Activated naive CD4-positive, alpha-beta T cell treated with Interleukin-2 at 50 U/mL for 16 hours (primary cell): Measurements from ENCODE around the gene ROR2.

Source experiments
- DNase-seq: peaks from one replicate; pipeline ENCODE4 v3.0.0-alpha.2; 2020

Gene ROR2

DNA sequence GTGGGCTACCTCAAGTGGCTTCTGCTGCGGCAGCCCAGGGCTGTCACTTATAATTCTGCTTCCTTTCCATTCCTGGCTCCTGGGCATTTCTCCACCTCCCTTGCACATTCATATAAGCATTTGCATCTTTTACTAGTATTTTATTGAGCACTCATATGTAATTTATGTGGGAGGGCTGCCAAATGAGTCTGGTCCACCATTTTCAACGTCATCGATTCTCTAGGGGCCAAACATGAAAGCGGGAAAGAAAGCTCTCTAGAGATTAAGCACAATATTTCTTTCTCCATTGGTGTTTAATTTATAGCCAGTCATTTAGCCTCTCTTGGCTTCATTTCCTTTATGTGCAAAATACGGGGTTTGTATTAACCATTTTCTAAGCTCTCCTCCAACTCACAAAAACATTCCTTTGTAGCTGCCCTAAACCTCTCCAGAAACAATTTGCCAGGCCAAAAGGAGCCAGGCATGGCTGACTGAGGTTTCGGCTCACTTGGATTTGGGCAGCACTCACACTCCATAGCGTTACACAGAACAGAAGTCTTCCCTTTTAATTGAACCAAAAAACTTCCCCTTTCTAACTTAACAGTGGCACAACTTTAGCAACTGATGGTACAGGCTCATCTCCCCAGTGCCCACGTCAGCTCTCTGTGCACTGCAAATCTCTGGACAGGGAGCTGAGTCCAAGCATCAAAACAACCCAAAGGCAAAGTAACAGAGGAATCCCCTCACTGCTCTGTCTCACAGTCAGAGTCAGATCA is 183.5 kb downstream of the ROR2 start:
- no peak for DNase-seq

DNA sequence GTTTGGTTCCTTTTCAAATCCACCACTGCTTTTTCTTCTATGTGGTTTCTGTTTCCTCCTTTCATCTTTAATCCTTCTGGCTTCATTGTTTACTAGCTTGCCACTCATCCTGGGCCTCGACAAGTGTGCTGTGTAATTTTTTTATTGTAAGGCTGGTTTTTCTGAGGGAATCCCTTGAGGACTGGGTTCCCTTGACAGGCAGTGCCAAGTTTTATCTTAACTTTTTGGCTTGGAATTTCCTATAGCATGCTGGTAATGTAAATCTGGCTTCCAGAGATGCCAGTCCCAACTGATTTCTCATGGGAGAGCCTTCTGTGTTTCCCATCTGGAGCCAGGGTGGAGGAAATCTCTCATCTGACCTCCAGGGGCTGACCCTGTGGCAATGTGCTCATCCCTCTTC is 184.7 kb downstream of the ROR2 start:
- DNase-seq, result no peak

DNA sequence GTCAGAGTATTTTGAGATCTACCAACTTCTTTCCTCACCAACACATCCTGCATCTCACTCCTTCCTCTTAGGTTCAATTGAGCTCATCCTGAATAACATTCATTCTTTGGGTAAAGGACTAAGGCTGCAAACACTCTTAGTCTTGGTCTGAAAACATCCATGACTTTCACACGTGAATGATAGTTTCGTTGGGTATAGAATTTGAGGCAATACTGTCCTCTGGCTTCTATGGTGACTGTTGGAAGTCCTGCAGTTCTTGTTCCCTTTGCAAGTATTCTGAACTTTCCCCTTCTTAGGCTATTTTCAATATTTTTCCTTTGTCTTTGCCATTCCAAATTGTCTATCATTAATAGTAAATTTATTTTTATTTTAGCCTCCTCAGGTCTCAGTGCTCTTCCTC is 185.4 kb downstream of the ROR2 start:
- no peak for DNase-seq

DNA sequence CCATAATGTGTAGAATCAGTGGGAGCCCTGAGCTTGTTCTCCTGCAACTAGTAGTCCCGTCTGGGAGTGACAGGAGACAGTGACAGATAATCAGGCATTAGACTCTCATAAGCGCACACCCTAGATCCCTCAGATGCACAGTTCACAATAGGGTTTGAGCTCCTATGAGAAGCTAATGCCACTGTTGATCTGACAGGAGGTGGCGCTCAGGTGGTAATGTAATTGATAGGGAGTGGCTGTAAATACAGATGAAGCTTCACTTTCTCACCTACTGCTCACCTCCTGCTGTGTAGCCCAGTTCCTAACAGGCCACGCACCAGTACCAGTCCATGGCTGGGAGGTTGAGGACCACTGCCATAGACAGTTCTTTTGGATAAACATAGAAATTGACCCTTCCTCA is 188.7 kb downstream of the ROR2 start:
- no peak for DNase-seq

DNA sequence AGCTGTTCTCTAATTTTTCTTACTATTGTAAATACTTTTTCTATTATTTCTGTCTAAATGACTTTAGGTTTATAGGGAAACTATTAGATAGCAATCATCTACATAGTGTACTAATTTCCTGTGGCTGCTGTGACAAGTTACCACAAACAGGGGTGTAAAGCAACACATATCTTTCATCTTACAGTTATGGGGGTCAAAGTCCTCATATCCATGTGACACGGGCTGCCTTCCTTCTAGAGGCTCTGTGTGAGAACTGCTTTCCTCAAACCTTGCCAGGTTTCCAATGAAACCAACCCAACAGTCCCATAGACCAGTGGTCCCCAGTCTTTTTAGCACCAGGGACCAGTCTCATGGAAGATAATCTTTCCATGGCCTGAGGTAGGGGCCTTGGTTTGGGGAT is 189.1 kb downstream of the ROR2 start:
- DNase-seq, result no peak

DNA sequence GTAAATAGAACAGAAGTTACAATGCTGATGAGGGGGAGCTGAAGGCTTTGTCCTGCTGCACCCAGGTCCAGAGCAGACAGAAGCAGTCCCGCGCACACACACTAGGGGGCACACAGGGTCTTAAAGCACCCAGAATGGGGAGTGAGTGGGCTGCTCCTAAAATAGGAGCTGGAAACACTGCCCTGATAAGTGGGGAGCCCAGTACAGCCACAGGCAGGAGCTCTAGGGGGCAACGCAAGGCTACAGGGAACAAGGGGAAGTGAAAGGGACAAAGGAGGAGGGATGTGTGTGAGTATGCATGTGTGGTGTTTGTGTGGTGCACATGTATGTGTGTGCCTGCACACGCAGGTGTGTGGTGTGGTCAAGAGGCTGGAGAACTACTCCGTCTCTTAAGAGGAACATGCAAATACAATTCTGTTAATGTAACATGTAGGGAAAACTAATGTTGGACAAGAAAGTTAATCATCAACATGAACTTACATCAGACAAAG is 191.5 kb downstream of the ROR2 start:
- DNase-seq, result peak; percentile 32

DNA sequence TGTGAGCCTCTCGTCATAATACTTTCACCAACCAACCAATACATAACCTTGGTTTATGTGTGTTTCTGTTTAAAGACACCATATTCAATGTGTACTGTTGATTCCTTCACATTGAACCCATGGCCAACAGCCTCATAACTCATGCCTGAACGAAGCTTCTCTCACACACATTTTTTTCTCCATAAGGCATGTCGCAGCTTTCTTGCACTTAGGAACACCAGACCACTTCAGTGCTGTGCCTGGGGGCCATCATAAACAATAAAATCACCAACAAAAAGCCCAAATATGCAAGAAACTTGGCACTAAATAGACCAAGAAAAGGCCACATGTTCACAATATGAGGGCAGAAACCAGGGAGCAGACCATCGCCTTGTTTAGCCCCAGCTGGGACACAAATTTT is 192.2 kb downstream of the ROR2 start:
- DNase-seq, result no peak

DNA sequence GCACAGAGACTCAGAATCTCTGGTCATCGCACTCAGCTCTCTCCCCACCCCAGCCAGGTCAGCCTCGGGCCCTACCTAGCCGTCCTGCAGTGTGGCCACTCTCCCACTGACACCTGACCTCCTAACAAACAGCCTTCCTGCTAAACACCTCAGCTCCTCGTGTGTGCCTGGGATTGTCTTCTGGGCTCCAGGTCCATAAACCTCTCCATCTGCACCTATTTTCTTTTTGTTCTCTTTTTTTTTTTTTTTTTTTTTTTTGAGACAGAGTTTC is 193.6 kb downstream of the ROR2 start:
- no peak for DNase-seq

DNA sequence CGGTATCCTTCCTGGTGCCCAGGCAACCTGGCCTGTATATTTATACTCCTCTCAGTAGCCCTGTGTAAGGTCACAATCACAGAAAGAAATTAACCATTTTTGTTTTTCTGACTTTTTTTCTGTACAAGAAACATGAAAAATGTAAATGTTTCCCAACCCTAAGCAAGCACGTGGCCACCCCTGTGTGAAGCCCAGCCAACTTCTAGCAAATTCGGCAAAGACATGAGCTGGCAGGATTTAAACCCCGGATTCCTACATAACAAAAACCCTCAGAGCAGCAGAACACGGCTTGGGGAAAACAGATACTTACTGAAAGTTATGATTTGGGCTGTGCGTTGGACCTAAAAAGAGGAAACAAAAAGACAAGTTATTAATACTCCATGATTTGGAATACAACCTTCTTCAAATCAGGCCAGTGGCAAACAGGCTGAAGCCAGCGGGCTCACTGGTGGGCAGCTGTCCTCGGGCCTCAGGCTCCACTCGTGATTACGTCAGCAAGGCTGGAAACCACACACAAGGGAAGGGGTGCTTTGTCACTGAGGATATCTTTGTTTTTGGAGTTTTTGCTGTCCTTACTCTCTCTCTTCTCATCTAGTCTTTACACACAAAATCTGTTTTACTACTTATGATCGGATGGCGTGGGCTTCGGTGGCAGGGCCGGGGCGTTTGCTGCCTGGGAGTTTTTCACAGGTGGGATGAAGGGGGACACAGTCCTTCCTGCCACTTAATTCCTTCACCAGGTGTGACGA is 194.1 kb downstream of the ROR2 start:
- no peak for DNase-seq

DNA sequence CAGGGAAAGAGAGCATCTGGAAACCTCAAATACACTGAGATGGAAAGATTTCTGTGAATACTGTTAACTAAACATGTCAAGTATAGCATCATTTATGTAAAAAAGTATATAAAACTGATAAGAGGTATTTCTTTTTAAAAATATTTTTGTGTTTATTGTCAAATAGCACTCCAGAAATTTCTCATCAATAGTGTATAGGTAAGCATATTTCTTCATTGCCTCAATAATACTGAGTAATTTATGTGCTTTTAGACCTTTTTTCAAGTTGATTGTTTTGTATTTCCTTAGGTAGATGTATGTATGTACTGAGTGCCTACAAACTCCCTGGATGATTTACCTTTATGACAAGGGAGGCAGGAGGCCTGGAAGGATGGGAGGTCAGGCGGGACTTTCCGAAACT is 196.3 kb downstream of the ROR2 start:
- no peak for DNase-seq

DNA sequence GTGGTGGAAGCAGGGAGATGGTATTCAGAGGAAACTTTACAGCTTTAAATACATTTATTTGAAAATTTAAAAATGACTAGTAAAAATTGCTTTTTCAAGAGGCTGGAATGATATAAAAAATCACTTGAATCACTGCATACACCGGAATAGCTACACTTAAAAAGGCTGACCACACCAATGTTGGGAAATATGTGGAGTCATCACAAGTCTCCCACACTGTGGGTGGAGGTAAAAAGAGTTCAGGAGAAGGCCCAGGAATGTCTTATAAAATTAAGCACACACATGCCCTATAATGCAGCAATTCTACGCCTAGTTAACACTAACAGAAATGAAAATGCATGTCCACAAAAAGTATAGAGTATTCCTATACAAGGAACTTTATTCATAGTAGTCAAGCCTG is 198.1 kb downstream of the ROR2 start:
- DNase-seq, result no peak

DNA sequence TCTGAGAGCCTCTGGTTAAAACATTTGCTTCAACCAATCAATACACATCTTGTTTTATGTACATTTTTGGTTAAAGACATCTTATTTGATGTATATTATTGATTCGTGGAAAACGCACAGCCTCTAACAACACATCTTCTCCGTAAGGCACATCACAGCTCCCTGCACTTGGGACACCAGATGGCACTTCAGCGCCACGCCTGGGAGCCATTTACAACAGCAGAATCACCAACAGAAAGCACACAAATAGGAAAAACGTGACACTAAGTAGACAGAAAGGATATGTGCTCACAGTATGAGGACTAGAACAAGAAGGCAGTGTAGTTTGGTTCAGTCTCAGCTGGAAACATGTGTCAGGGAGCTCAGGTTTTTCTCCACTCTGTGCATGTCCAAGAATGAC is 199.7 kb downstream of the ROR2 start:
- no peak for DNase-seq

DNA sequence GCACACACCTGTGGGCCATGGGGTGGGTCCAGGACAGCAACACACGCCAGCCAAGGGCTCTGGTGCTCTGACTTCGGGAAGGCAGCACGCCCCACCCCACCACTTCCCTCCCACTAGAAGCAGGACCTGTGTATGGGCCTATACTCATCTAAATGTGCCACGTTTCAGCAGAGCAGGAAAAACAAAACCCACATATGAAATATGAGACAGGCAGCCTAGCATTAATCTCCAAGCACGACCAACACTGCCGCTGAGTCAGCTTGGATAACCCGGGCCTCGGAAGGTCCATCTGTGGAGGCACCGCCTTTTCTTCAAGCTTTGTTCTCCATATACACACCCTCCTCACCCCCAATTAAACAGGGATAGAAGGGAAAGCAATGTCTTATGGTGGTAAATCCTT is 203.1 kb downstream of the ROR2 start:
- DNase-seq, result no peak

DNA sequence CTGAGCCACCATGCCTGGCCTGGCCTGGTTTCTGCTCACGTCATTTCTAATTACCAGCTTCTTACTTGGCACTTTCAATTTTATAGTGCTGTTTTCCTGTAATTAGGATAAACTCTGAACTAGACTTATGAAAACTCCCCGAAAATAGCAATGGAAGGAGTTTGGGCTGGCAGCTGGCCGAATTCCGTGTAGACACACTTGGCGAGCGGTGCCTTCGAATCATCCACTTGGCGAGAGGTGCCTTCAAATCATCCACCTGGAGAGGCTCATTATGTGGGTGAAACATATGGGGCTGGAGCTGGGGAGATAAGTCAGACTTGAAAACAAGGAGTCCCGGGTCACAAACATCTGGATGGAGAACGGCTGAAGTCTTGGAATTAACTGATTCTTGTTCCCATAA is 203.7 kb downstream of the ROR2 start:
- DNase-seq, result no peak

DNA sequence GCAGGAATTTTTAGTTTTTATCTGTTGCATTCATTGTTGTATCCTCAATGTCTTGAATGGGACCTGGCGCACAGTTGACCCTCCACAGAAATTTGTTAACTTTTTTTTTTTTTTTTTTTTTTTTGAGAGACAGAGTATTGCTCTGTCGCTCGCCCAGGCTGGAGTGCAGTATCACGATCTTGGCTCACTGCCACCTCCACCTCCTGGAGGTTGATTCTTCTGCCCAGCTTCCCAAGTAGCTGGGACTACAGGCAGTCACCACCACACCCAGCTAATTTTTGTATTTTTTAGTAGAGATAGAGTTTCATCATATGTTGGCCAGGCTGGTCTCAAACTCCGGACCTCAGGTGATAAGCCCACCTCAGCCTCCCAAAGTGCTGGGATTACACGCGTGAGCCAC is 205.9 kb downstream of the ROR2 start:
- no peak for DNase-seq

DNA sequence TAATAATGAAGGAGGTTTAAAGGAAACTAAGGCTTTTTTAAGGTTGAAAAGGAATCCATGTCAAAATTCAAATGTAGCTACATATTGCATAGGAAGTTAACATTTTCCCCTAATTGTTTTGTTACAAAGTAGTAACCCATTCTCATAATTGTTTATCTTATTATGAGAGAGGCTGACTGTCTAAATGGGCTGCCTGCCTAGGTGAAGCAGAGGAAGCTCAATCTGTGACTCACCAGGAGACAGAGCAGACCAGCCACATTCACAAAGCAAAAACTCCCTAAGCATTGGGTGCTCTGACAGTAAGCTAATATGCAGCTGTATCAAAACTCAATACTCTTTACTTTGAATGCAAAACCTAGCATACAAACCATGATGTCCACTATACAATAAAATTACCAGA is 208.5 kb downstream of the ROR2 start:
- DNase-seq, result no peak

DNA sequence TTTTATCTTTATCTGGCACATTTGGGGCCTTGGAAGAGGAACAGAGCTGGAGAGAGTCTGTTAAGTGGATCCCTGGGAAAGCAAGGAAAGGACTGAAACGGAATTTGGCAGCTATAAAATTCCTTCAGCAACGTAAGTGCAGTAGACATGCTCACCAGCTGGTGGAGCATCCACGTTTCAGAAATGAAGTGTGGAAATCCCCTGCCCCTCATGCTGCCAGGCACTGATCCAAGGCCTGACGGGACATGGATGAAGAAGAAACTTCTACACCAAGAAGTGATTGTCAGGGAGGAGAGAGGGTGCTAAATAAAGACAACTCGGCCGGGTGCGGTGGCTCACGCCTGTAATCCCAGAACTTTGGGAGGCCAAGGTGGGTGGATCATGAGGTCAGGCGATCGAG is 209.3 kb downstream of the ROR2 start:
- DNase-seq, result no peak

DNA sequence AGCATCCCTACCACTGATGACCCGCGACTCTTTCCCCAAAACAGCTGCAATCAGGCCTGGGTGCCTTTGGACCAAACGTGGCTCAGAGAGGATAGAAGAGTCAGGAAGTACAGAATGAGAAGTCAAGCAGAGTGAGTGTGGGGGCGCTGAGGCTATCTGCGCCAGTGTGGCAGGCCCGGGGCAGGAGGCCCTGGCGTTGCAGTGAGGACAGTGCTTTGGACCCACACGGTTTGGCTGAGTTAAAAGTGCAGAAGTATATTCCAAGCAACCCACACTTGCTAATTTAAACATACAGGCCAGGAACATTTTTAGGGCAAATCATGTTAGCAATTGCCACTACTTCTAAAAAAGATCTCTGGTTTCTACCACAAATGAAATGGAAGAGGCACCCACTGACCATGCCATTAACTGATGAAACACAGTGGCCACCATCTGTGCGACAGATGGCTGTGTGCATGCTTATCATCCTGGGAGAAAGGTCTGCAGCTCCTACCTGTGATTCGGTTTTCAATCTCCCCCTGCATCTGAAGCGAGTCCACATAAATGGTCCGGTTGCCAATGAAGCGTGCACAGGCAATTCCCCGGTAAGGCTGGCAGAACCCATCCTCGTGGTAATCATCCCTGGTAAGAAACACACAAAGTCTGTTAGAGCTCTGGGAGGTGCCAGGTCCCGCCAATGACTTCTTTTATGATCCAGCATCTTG is 213.0 kb downstream of the ROR2 start:
- no peak for DNase-seq

DNA sequence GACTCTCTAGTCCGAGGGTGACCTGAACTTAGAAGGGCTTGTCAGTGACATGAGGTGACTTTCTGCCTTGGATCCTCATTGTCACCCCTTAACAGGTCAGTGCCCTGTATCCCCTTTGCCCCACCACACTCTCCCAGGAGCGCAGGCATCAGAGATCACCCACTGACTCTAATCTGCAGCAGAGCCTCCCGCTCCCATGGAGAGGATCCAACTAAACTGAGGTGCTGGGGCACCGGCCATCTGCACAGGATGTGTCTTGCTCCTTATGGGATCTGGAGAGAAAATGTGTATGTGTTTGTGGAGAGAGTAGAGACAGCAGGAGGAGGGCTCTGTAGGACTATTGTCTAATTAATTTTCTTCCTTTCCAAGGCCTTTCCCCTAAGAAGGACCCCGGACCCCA is 213.7 kb downstream of the ROR2 start:
- no peak for DNase-seq

DNA sequence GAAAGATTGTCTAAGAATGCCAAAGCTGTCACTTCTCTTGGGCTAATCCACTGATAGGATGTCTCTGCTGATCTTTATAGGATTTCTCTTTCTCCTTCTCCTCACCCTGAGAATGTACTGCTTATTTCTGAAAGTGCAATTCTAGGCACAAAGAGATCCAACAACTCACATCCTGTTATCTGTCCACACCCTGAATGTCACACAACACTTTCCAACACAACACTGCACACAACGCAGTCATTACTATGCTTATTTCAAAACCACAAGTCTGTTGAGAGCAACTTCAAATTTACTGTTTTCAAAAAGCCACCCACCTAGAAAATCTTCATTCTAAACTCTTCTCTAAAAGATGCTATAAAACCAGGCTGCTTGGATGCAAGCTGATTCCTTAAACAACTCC is 215.0 kb downstream of the ROR2 start:
- no peak for DNase-seq

DNA sequence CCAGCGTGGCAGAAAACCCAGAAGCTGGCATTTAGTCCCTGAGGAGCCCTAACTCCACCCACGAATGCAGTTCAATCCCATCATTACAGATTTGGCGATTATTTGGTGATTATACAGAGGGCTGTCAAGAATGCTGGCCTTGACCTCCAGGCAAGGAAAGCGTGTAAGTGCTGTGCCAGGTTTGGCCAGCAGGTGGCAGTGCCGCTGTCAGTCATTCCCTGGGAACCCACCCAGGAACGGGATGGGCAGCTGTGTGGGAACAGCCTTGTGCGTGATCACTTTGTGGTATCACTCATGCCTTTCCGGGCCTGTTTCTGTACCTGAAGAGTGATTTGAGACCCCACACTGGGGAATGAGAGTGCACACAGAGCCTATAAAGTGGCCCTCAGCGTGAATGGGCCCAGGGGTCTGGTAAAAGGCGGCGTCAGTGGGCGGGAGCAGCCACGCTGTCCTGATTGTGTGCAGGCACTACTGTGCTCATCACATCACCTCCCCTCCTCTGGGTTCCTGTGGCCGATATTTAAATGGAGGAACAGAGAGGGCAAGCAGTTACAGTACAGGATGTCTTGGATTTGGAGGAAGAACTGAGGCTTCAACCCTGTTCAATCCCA is 215.6 kb downstream of the ROR2 start:
- DNase-seq, result peak; percentile 66

DNA sequence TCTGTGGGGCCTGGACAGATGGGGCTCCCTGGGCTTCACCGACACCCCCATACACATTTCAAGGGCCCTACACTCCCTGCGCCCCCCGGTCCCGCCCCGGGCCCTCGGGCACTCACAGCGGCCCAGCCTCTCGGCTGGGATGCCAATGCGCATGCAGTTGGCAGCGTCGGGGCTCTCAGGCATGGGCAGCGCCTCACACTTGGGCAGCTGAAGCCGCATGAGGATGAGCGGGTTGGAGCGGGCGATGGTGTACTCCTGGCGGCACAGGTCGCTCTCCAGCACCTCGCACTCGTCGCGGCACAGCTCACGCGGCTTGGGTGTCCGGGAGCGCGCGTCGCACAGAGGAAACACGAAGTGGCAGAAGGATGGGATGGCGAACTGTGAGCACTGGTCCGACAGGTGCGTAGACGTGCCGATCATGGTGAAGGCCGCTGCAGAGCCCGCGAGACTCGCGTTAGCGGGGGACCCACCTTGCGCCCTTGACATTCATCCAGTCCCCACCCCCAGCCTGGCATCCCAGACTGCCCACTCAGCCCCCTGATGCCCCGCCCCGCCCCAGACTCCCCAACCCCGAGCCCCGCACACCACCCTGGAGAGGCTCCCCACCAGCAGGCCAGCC is 216.9 kb downstream of the ROR2 start:
- DNase-seq, result no peak
